Measurements from ENCODE around the gene ACER2.

The ACER2 gene

GRCh38 chr9:19456426-19456825 is 47.6 kb downstream of the ACER2 start:
- no peak for DNase-seq (ENCODE audit: low read depth)

- peak; percentile 35 for DNase-seq (ENCODE audit: low read depth)
These were observed 48.3 kb downstream of the ACER2 start for GRCh38 chr9:19456996-19457692.

- DNase-seq (ENCODE audit: low read depth), result no peak
These were observed 48.8 kb downstream of the ACER2 start for GRCh38 chr9:19457693-19458009.

GRCh38 chr9:19460243-19460642 is 51.4 kb downstream of the ACER2 start:
- DNase-seq (ENCODE audit: low read depth), result no peak

- DNase-seq (ENCODE audit: low read depth), result no peak
These were observed 52.3 kb downstream of the ACER2 start for GRCh38 chr9:19461135-19461534.

GRCh38 chr9:19464061-19464763 is 55.4 kb downstream of the ACER2 start:
- DNase-seq (ENCODE audit: low read depth), result no peak

- peak; percentile 35 for DNase-seq (ENCODE audit: low read depth)
These were observed 56.2 kb downstream of the ACER2 start for GRCh38 chr9:19464764-19465585.

GRCh38 chr9:19465586-19466279 is 56.9 kb downstream of the ACER2 start:
- no peak for DNase-seq (ENCODE audit: low read depth)

- no peak for DNase-seq (ENCODE audit: low read depth)
These were observed 57.5 kb downstream of the ACER2 start for GRCh38 chr9:19466280-19466639.

- no peak for DNase-seq (ENCODE audit: low read depth)
These were observed 60.5 kb downstream of the ACER2 start for GRCh38 chr9:19469271-19469670.

GRCh38 chr9:19470567-19470966 is 61.8 kb downstream of the ACER2 start:
- DNase-seq (ENCODE audit: low read depth), result no peak

- no peak for DNase-seq (ENCODE audit: low read depth)
These were observed 62.3 kb downstream of the ACER2 start for GRCh38 chr9:19470981-19471650.

GRCh38 chr9:19471737-19472648 is 63.2 kb downstream of the ACER2 start:
- DNase-seq (ENCODE audit: low read depth), result peak; percentile 23

GRCh38 chr9:19473605-19474004 is 64.8 kb downstream of the ACER2 start:
- DNase-seq (ENCODE audit: low read depth), result no peak

- DNase-seq (ENCODE audit: low read depth), result no peak
These were observed 71.1 kb downstream of the ACER2 start for GRCh38 chr9:19479874-19480273.

- no peak for DNase-seq (ENCODE audit: low read depth)
These were observed 71.5 kb downstream of the ACER2 start for GRCh38 chr9:19480345-19480744.

- DNase-seq (ENCODE audit: low read depth), result no peak
These were observed 72.5 kb downstream of the ACER2 start for GRCh38 chr9:19481121-19481870.

GRCh38 chr9:19481971-19482404 is 73.2 kb downstream of the ACER2 start:
- DNase-seq (ENCODE audit: low read depth), result no peak

- no peak for DNase-seq (ENCODE audit: low read depth)
These were observed 75.9 kb downstream of the ACER2 start for GRCh38 chr9:19484699-19485098.

- no peak for DNase-seq (ENCODE audit: low read depth)
These were observed 76.4 kb downstream of the ACER2 start for GRCh38 chr9:19485193-19485592.
